SH-SY5Y (cell line): ENCODE measurements around the gene SSBP1.

ENCODE experiments used
- GATA2 ChIP-seq: IDR thresholded peaks from 2 replicates; pipeline ENCODE4 v1.6.1; 2011; ENCODE audit warnings: mild to moderate bottlenecking, low read depth, low read length
- GATA3 ChIP-seq: IDR thresholded peaks from 2 replicates; pipeline ENCODE4 v1.6.1; 2011; ENCODE audit warnings: low read depth, mild to moderate bottlenecking, low read length, moderate library complexity

GRCh38 chr7:141715018-141715417 is 23.1 kb upstream of the SSBP1 start:
- TF ChIP-seq GATA2 (no peak), GATA3 (no peak)
